GM12878 (cell line): ENCODE data around the gene FRAS1. TPM values are rescaled to one million over a fixed set of nuclear protein-coding genes. Genes with fewer than 3 reads are reported as not detected.

Experiments used
- ATAC-seq: fragments of 200-7000 bp; cut with Tn5 transposase; 3 replicates; pipeline ENCODE4 v1.9.1; 2020; ENCODE audit warnings: mild to moderate bottlenecking, moderate library complexity
- BruUV-seq: library from RNA; stranded (reverse); fragments of 400-500 nt; replicated peaks from 2 replicates; lab custom pipeline; 2021; lab: Mats Ljungman, UMichigan
- CTCF ChIA-PET: fragments of 300-600 bp; sonication (Branson Sonifier 250); formaldehyde crosslinking; extraction: SDS; loops from one replicate; lab custom pipeline; 2021; ENCODE audit warnings: inconsistent platforms; lab: Yijun Ruan, JAX
- POLR2A ChIA-PET: fragments of 350-600 bp; formaldehyde crosslinking; extraction: SDS; loops from one replicate; lab custom pipeline; 2021; ENCODE audit warnings: inconsistent platforms; lab: Charles Lee
- RAD21 ChIA-PET: fragments of 300-600 bp; sonication (Branson Sonifier 250); formaldehyde crosslinking; loops from one replicate; lab custom pipeline; 2023; ENCODE audit warnings: antibody characterized with exemption; ENCODE audit not compliant: unreplicated experiment; lab: Charles Lee
- SMC1A ChIA-PET: fragments of 300-600 bp; sonication (Branson Sonifier 250); formaldehyde crosslinking; loops from one replicate; lab custom pipeline; 2023; ENCODE audit not compliant: unreplicated experiment, uncharacterized antibody; lab: Charles Lee
- DNase-seq: peaks from one replicate; pipeline ENCODE4 v3.0.0-alpha.2; 2011; ENCODE audit warnings: low read depth, low spot score
- FAIRE-seq: peaks from 3 replicates; lab custom pipeline; 2011; peaks lifted over from hg19 to GRCh38; lab: Jason Lieb, UNC
- H2AFZ ChIP-seq: 2 replicates; pipeline ENCODE4 v1.6.0; 2011; ENCODE audit warnings: low read depth, low read length, control low read depth; ENCODE audit not compliant: control insufficient read depth
- H3K27ac ChIP-seq: 2 replicates; pipeline ENCODE4 v1.5.1; 2011; ENCODE audit warnings: control low read depth; ENCODE audit not compliant: control insufficient read depth, insufficient read depth
- H3K27me3 ChIP-seq, 2 experiments: replicated peaks in 1 of 2; 2 replicates each; pipeline versions ENCODE4 v1.6.0 to v1.6.1; 2011; ENCODE audit warnings: low read length in 1 of 2; ENCODE audit not compliant: control insufficient read depth in 2 of 2, insufficient read depth in 2 of 2
- H3K36me3 ChIP-seq, 2 experiments: 2 replicates each; pipeline ENCODE4 v1.5.1; 2011; ENCODE audit warnings: low read length in 1 of 2; ENCODE audit not compliant: control insufficient read depth in 2 of 2, insufficient read depth in 2 of 2
- H3K4me1 ChIP-seq: 2 replicates; pipeline ENCODE4 v1.6.1; 2011; ENCODE audit warnings: mild to moderate bottlenecking, low read length, moderate library complexity, mixed read lengths; ENCODE audit not compliant: control insufficient read depth, insufficient read depth
- H3K4me2 ChIP-seq: 2 replicates; pipeline ENCODE4 v1.6.0; 2011; ENCODE audit warnings: control low read depth; ENCODE audit not compliant: control insufficient read depth, insufficient read depth
- H3K4me3 ChIP-seq: fragments of 200-600 bp; sonication (generic); 2 replicates; pipeline ENCODE4 v1.5.1; 2016
- H3K79me2 ChIP-seq: 2 replicates; pipeline ENCODE4 v1.6.0; 2011; ENCODE audit warnings: low read length; ENCODE audit not compliant: control insufficient read depth, insufficient read depth
- H3K9ac ChIP-seq: 2 replicates; pipeline ENCODE4 v1.8.0; 2011; ENCODE audit warnings: low read length, control low read depth, mixed read lengths; ENCODE audit not compliant: control insufficient read depth, insufficient read depth
- H3K9me3 ChIP-seq: replicated peaks from 3 replicates; pipeline ENCODE4 v1.5.1; 2011; ENCODE audit warnings: mild to moderate bottlenecking, low read length; ENCODE audit not compliant: control insufficient read depth, insufficient read depth
- H4K20me1 ChIP-seq: 2 replicates; pipeline ENCODE4 v1.6.0; 2011; ENCODE audit not compliant: control insufficient read depth, insufficient read depth
- CBX3 ChIP-seq: fragments of 200-600 bp; sonication (generic); IDR thresholded peaks from 2 replicates; pipeline ENCODE4 v1.6.1; 2016; ENCODE audit warnings: low read depth, borderline replicate concordance
- MEF2B ChIP-seq: fragments of 450-650 bp; IDR thresholded peaks from 2 replicates; pipeline ENCODE4 v1.6.1; 2018; ENCODE audit warnings: mild to moderate bottlenecking, moderate library complexity; ENCODE audit not compliant: partially characterized antibody, poor library complexity, severe bottlenecking
- MTA3 ChIP-seq: IDR thresholded peaks from 2 replicates; pipeline ENCODE4 v1.6.1; 2012; ENCODE audit warnings: low read length, inconsistent platforms, borderline replicate concordance
- NFXL1 ChIP-seq: fragments of 450-650 bp; IDR thresholded peaks from 2 replicates; pipeline ENCODE4 v1.6.1; 2017; ENCODE audit warnings: antibody characterized with exemption, mild to moderate bottlenecking, borderline replicate concordance
- NR2F1 ChIP-seq: fragments of 450-650 bp; conservative IDR thresholded peaks from 2 replicates; pipeline ENCODE4 v1.6.1; 2017; ENCODE audit warnings: mild to moderate bottlenecking
- RAD51 ChIP-seq: fragments of 450-650 bp; IDR thresholded peaks from 2 replicates; pipeline ENCODE4 v1.6.1; 2016; ENCODE audit warnings: moderate library complexity, mild to moderate bottlenecking, inconsistent platforms
- SIN3A ChIP-seq: IDR thresholded peaks from 2 replicates; pipeline ENCODE4 v1.6.1; 2012; ENCODE audit warnings: low read depth, low read length, improper control_type of control experiment
- SUZ12 ChIP-seq: fragments of 200-600 bp; sonication (generic); IDR thresholded peaks from one replicate; pipeline ENCODE4 v1.6.1; 2018; ENCODE audit warnings: antibody characterized with exemption, mild to moderate bottlenecking; ENCODE audit not compliant: unreplicated experiment
- TAF1 ChIP-seq: IDR thresholded peaks from 2 replicates; pipeline ENCODE4 v1.6.1; 2011; ENCODE audit warnings: mild to moderate bottlenecking, low read depth, low read length, borderline replicate concordance
- TARDBP ChIP-seq: IDR thresholded peaks from 2 replicates; pipeline ENCODE4 v1.6.1; 2016; ENCODE audit warnings: borderline replicate concordance
- ZZZ3 ChIP-seq: IDR thresholded peaks from 2 replicates; pipeline ENCODE4 v1.6.1; 2011; ENCODE audit warnings: low read depth; ENCODE audit not compliant: control insufficient read depth, insufficient read length
- WGBS: methylation state at CpG from one replicate; pipeline ENCODE4 v1.1.6; 2016; ENCODE audit warnings: low lambda C conversion rate; ENCODE audit not compliant: insufficient replicate concordance, insufficient coverage; ENCODE audit errors: missing lambda C conversion rate; 5-methylcytosine and 5-hydroxymethylcytosine counted together
- in situ Hi-C: fragments of 300-500 bp; cut with MboI; formaldehyde crosslinking; loops from 9 replicates; pipeline ENCODE4 v1.14.3; 2018; ENCODE audit warnings: mixed read lengths
- intact Hi-C: fragments of 100-400 bp; cut with micrococcal nuclease; formaldehyde crosslinking; loops from one replicate; pipeline ENCODE4 v1.14.2; 2022; ENCODE audit not compliant: unreplicated experiment
- polyA plus RNA-seq, 11 experiments: library from polyadenylated mRNA; depleted of rRNA in 4 of 11; unstranded in 6 of 11; stranded (reverse) in 5 of 11; fragments of >200 nt; fragmentation: Nextera tagmentation in 4 of 11; fragmentation: Illumina TruSeq in 1 of 11; extraction: Ambion mirVana in 4 of 11; extraction: Trizol in 1 of 11; gene quantifications; 1 replicate in 1 of 11; 2 replicates in 10 of 11; pipeline versions ENCODE4 v1.2.1 to v1.2.3, GENCODE V29; 2011 to 2016; ENCODE audit warnings: inconsistent platforms in 2 of 11, missing spikeins in 2 of 11, low read depth in 1 of 11
- total RNA-seq, 4 experiments: library from RNA; depleted of rRNA in 3 of 4; stranded (reverse); fragments of >200 nt in 3 of 4; fragmentation: Illumina TruSeq in 1 of 4; extraction: Trizol in 1 of 4; gene quantifications; 2 replicates each; pipeline versions ENCODE4 v1.2.1 to v1.2.3, GENCODE V29; 2013 to 2021
- TF ChIP-seq, protein P1 (sequence below): fragments of 450-650 bp; conservative IDR thresholded peaks from 2 replicates; pipeline ENCODE4 v1.6.1; 2017; ENCODE audit warnings: mild to moderate bottlenecking, moderate library complexity
- TF ChIP-seq, protein P2 (sequence below): fragments of 450-650 bp; IDR thresholded peaks from 2 replicates; pipeline ENCODE4 v1.6.1; 2017; ENCODE audit warnings: mild to moderate bottlenecking
- TF ChIP-seq, protein P3 (sequence below): fragments of 150-350 bp; IDR thresholded peaks from 2 replicates; pipeline ENCODE4 v1.6.1; 2014; ENCODE audit warnings: mild to moderate bottlenecking, low read depth, low read length

Gene FRAS1
- total and polyA plus RNA-seq, 10 of the 15 experiments (the other 5 are each of a cell fraction or from before 2014, with no cell fraction given) = 0.08 to 11.7 (median 0.20) TPM

DNA sequence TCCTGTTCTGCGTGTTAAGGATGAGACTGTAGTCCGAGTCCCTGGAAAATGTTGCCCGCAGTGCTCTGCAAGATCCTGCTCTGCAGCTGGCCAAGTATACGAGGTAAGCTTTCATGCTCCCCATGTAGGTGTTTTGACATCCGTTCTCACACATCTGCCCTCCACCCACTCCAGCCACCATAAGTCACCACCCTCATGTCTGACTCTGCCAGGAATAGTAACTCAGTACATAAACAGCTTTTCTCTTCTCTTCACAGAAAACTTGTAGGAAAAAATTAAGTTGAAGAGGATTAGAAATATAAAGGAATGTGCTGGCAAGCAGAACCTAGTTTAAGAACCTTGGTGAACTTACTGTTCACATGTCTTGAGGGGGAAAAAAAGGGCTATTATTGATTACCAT lies 207.9 kb downstream of the FRAS1 start:
- intact Hi-C loops (no loop called here), in situ Hi-C loops (no loop called here)
- Histone ChIP-seq H3K9ac (no peak overlapping the region), H3K36me3 (no peaks in the 10 kb centered on the region), H3K27ac (no peak overlapping the region), H4K20me1 (no peaks in the 10 kb centered on the region), H3K4me1 (no peaks in the 10 kb centered on the region), H3K79me2 (no peaks in the 10 kb centered on the region), H3K4me3 (no peak overlapping the region), H3K27me3 (no peaks in the 10 kb centered on the region), H3K4me2 (no peak overlapping the region), H2AFZ (no peak overlapping the region), H3K9me3 (no peaks in the 10 kb centered on the region)
- TF ChIP-seq NFXL1 (no peak), CBX3 (no peak), MEF2B (peak; percentile 30), TARDBP (no peak), TAF1 (no peak), NR2F1 (peak; percentile 34; the same call in 1 of the 2 replicates)
- WGBS = 24% methylated on average over 5 of the region's 5 CpGs
- ChIA-PET CTCF (no interaction called here), RAD21 (no interaction called here), SMC1A (interaction anchor here (0.6 to 1.8 kb wide), 5 partner anchors 26 to 95 kb away, joined by 3 to 5 read pairs (median 4); no protein-coding TSS in a partner anchor), POLR2A (no interaction called here)
- BruUV-seq = no TSS peak
- no peak for FAIRE-seq
- no peak for DNase-seq
- ATAC-seq = no peak

DNA sequence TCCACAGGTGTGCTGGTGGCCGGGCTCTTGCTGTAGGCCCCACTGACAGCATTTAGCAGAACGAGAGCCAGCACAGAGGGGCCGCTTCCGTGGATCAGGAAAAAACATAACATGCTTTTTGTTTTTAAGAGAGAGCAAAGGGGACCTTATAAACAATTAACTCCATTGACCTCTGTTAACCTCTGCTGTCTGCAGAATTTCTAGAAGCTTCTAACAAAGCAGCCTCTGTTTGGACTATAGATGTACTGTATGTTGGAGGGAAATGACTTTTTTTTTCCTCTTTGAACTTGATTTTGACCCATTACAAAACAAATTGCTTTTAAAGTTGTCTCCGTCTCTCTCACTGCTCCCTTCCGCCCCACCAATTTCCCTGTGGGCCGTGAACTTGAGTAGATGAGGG lies 210.7 kb downstream of the FRAS1 start:
- SMC1A ChIA-PET = interaction anchor here (1.1 to 1.2 kb wide), 2 partner anchors 33 to 82 kb away, joined by 3 read pairs; no protein-coding TSS in a partner anchor
- H2AFZ ChIP-seq = no peak overlapping the region
- POLR2A ChIA-PET = interaction anchor here (0.5 kb wide), 1 partner anchor 663 kb away, joined by 4 read pairs; no protein-coding TSS in a partner anchor
- H3K4me1 ChIP-seq = no peaks in the 10 kb centered on the region
- no peaks in the 10 kb centered on the region for H3K27me3 ChIP-seq
- no peaks in the 10 kb centered on the region for H4K20me1 ChIP-seq
- H3K4me3 ChIP-seq = no peak overlapping the region
- ATAC-seq (no peak), FAIRE-seq (no peak), DNase-seq (no peak)
- no peak overlapping the region for H3K27ac ChIP-seq
- 29% methylated on average over 7 of the region's 7 CpGs for WGBS
- in situ Hi-C loops = no loop called here
- H3K9ac ChIP-seq = no peak overlapping the region
- H3K9me3 ChIP-seq = no peaks in the 10 kb centered on the region
- intact Hi-C loops = no loop called here
- no peaks in the 10 kb centered on the region for H3K36me3 ChIP-seq
- CTCF ChIA-PET = no interaction called here
- H3K4me2 ChIP-seq = no peak overlapping the region
- H3K79me2 ChIP-seq = no peaks in the 10 kb centered on the region
- RAD21 ChIA-PET = no interaction called here
- BruUV-seq = no TSS peak
- TF ChIP-seq ZZZ3 = no peak
- no peak for TF ChIP-seq MTA3
- TF ChIP-seq, protein P1, sequence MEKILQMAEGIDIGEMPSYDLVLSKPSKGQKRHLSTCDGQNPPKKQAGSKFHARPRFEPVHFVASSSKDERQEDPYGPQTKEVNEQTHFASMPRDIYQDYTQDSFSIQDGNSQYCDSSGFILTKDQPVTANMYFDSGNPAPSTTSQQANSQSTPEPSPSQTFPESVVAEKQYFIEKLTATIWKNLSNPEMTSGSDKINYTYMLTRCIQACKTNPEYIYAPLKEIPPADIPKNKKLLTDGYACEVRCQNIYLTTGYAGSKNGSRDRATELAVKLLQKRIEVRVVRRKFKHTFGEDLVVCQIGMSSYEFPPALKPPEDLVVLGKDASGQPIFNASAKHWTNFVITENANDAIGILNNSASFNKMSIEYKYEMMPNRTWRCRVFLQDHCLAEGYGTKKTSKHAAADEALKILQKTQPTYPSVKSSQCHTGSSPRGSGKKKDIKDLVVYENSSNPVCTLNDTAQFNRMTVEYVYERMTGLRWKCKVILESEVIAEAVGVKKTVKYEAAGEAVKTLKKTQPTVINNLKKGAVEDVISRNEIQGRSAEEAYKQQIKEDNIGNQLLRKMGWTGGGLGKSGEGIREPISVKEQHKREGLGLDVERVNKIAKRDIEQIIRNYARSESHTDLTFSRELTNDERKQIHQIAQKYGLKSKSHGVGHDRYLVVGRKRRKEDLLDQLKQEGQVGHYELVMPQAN = no peak
- TF ChIP-seq RAD51 = no peak
- TF ChIP-seq, protein P2, sequence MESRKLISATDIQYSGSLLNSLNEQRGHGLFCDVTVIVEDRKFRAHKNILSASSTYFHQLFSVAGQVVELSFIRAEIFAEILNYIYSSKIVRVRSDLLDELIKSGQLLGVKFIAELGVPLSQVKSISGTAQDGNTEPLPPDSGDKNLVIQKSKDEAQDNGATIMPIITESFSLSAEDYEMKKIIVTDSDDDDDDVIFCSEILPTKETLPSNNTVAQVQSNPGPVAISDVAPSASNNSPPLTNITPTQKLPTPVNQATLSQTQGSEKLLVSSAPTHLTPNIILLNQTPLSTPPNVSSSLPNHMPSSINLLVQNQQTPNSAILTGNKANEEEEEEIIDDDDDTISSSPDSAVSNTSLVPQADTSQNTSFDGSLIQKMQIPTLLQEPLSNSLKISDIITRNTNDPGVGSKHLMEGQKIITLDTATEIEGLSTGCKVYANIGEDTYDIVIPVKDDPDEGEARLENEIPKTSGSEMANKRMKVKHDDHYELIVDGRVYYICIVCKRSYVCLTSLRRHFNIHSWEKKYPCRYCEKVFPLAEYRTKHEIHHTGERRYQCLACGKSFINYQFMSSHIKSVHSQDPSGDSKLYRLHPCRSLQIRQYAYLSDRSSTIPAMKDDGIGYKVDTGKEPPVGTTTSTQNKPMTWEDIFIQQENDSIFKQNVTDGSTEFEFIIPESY = no peak
- no peak for TF ChIP-seq SIN3A
- TF ChIP-seq, protein P3, sequence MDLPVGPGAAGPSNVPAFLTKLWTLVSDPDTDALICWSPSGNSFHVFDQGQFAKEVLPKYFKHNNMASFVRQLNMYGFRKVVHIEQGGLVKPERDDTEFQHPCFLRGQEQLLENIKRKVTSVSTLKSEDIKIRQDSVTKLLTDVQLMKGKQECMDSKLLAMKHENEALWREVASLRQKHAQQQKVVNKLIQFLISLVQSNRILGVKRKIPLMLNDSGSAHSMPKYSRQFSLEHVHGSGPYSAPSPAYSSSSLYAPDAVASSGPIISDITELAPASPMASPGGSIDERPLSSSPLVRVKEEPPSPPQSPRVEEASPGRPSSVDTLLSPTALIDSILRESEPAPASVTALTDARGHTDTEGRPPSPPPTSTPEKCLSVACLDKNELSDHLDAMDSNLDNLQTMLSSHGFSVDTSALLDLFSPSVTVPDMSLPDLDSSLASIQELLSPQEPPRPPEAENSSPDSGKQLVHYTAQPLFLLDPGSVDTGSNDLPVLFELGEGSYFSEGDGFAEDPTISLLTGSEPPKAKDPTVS = no peak
- TF ChIP-seq SUZ12 = no peak
